GM21576 (cell line): Measurements from ENCODE around the gene RGS9.
"Not testable (repeated sequence)": the region's sequence is repeated elsewhere in the genome, so short reads cannot be mapped to it uniquely, and the experiment has no call there.

Experiments
- ATAC-seq: cut with Tn5 transposase; IDR thresholded peaks from one replicate; pipeline ENCODE4 v1.9.1; 2021; ENCODE audit warnings: mild to moderate bottlenecking, moderate library complexity; ENCODE audit not compliant: unreplicated experiment

Gene RGS9

GRCh38 chr17:65155622-65156021 lies 18.5 kb downstream of the RGS9 start:
- ATAC-seq = peak; percentile 31

DNA sequence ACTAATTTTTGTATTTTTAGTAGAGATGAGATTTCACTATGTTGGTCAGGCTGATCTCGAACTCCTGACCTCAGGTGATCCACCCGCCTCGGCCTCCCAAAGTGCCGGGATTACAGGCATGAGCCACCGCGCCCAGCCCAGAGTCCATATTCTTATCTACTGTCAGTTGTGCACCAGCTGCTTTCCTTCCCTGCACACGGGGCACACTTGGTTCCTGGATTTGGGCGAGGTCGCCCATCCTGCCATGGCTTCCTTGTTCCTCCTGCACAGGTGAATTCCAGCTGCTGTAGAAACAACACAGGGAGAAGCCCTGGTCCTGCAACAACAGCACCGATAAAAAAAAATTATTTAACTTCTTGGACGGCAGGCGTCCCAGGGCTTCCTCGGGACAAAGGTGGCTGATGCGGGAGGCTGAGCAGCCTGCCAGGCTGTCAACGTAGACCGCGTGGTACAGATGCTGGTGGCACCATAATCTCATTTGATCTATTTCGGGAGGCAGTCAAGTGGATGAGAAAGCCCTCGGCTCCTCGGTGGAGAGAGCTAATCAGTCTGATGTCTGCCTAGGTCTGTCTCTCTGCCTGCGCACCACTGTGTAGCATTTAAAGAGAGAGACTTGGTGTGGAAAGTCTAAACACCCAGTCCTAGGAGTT lies 19.1 kb downstream of the RGS9 start:
- no peak for ATAC-seq

DNA sequence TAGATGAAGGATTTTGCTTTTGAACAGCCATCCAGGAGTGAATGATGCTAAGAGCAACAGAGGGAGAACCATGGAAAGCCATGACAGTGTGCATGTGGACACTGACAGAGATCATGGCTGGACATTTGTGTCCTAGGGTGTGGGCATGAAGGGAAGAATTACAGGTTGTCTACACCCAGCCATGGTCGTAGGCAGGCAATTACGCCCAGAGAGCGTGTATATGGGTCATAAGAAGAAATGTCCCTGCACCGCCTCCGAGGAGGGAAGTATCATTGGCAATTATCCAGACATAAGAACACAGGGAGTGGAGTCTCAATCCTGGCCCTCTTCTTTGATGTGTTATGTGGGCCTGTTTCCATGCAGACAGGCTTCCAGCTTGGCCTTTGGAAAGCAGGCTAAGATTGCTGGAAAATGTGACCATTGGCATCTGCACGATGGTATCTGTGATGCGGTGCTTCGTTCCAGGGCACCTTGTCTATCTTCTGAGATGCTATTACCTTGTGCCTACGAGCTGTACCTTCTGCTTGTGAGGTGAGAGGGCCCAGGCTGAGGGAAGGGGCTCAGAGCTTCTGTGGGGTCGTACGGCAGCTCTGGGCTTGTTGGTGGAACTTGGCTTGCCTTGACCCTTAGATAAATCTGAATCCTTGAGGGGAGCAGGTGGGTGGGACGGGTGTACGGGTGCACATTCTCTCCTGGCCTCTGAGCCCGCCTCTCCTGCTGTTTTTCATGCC lies 19.8 kb downstream of the RGS9 start:
- no peak for ATAC-seq

GRCh38 chr17:65158041-65158440 lies 20.9 kb downstream of the RGS9 start:
- ATAC-seq = no peak

DNA sequence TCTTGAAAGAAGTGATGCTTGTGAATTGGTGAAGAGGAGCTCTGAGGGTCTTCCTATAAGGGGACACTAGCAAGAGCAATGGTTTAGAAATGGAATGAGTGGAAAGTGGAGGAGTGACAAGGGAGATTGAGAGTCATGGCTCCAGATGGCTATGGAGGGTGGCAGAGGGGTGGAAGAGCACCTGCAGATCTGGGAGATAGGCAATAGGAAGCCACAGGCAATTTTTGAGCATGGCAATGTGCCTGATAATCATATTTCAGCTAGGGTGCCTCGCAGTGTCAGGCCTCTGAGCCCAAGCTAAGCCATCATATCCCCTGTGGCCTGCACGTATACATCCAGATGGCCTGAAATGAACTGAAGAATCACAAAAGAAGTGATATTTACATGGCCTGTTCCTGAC lies 21.5 kb downstream of the RGS9 start:
- no peak for ATAC-seq

- no peak for ATAC-seq
These were observed 23.3 kb downstream of the RGS9 start for GRCh38 chr17:65160516-65160915.

DNA sequence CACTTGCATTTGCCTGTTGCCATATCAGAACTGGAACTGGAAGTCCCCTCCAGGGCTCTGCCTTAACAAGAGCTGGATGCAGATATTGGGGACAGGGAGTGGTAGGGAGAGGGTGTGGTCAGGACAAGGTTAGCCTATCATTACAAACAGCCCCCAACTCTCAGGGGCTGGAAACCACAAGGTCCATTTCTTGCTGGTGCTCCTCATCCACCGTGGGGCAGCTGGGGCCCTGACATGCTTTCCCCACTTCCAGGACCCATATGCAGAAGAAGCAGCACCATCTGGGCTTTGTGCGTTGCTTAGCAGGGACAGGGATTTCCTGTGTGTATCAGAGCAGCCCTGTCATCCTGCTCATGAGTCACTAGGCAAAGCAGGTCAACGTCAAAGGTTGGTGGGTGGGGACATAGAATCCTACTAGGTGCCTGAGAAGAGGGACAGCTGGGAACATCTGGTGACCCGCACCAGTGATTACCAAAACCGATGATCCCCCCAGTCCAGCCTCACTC lies 26.9 kb downstream of the RGS9 start:
- ATAC-seq = peak; percentile 97

DNA sequence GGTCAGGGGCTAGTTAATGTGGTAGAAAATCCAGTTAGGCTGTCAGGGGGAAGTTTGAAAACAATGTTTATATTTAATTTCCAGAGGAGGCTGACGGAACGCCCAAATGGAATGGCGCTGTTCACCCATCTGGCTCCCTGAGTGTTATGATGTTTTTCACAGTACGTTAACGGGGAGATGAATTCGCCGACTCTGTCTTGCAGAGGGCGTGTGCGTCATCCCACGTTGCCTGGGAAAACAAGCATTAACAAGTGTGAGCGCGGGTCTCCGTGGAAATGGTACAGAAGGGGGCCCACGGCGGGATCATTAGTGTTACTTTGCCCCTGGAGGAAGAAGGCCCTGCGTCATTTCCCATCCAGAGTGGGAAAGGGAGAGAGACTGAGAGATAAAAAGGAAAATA lies 29.6 kb downstream of the RGS9 start:
- ATAC-seq = no peak

DNA sequence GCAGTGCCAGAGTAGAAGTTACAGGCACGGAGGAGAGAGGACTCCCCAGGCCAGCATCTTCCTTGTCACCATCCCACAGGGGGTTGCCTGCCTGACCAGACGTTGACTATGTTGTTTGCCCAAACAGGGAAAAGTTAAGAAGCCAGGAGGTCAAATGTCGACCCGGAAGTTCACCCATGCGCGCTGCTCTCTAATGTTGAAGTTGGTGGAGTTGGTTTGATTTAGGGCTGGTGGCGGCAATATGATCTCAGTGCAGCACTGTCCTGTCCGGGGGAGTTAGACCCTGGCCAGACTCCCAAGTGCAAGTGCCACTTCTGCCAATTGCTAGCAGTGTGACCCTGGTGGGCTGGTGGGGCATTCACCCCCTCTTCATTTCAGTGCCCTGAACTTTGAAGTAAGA lies 30.4 kb downstream of the RGS9 start:
- no peak for ATAC-seq

DNA sequence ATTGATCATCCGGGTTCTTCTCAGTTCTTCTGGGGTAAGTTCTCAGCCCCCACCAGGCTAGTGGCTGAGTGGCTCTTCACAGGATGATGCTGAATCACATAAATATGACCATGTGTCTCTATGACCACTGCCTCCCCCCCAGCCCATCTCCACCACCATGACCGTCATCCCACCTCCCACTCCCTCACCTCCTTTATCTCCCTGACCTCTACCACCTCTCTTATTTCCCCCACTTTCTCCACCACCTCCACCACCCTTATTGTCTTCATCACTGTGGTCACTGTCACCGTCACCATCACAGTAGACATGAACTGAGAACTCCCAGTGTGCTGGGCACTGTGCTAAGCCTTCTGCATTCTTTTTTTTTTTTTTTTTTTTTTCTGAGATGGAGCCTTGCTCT lies 32.5 kb downstream of the RGS9 start:
- ATAC-seq = no peak

GRCh38 chr17:65170839-65171238 lies 33.7 kb downstream of the RGS9 start:
- ATAC-seq = no peak

GRCh38 chr17:65171752-65172151 lies 34.6 kb downstream of the RGS9 start:
- no peak for ATAC-seq

DNA sequence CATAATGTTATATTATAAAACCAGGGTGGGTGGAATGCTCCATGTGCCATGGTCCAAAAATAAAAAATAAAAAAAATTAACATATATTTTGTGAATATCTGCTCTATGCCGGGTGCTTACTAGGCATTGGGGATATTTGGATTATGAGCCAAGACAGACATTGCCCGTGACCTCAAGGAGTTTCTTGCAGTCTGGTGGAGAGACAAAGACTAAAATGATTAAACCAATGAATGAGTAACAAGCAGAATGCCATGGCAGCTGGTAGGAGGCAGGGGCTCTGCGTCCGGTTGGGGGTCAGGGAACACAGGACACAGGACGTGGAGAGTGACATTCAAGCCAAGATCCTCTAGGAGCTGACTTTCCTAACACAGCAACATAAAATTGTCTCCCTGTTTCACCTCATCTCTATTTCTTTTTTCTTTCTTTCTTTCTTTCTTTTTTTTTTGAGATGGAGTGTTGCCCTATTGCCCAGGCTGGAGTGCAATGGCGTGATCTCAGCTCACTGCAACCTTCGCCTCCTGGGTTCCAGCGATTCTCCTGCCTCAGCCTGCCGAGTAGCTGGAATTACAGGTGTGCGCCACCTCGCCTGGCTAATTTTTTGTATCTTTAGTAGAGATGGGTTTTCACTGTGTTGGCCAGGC lies 35.4 kb downstream of the RGS9 start:
- no peak for ATAC-seq

DNA sequence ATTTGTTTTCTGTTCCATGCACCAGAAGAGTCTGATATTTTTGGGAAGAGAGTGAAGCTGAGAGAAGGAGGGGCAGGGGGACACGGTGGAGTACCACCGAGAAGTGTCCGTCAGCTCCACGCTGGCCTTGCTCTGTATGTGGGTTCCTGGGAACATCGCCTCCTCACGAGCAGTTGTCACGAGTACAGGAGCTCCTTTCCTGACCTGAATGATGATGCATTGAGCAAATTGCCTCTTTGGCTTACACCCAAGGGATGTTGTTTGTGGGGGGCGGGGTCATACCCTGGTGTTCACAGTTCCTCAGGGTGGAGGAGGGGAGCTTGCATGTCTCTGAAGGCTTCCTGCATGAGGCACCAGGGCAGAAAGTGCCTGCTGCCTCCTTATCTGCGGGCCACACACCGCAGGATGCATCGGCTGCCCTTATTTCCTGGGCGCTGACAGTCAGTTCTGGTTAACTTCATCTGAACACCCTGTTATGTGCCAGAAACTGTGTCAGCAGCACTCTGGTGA lies 36.2 kb downstream of the RGS9 start:
- no peak for ATAC-seq

DNA sequence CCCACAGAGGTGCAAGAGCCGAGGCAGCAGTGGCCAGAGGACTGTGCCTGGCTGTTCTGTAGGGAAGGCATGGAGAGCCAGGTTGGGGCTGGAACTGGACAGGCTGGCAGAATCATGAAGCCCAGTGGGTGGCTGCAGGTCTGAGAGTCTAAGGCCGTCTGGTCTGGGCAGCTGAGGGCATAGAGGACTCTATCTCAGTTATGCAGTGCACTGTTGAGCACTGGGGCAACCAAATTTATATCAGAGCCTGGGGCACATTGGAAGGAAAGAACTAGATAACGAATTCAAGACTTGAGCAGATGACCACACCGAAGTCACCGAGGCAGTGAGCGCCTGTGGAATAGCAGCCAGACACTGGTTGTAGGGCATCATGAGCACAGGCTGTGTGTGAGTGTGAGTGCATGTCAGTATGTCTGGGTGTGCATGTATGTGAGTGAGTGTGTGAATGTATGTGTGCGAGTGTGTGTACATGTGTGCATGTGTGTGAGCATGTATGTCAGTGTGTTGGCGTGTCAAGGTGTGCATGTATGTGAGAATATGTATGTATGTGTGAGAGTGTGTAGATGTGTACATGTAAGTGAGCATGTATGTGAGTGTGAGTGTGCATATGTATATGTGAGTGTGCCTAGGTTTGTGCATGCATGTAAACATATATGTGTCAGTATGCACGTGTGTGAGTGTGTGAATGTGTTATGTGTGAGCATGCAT lies 37.0 kb downstream of the RGS9 start:
- ATAC-seq = no peak

- ATAC-seq = no peak
These were observed 37.8 kb downstream of the RGS9 start for GRCh38 chr17:65174974-65175373.

- ATAC-seq = no peak
These were observed 38.8 kb downstream of the RGS9 start for GRCh38 chr17:65175952-65176351.

GRCh38 chr17:65176646-65177409 lies 39.7 kb downstream of the RGS9 start:
- no peak for ATAC-seq

DNA sequence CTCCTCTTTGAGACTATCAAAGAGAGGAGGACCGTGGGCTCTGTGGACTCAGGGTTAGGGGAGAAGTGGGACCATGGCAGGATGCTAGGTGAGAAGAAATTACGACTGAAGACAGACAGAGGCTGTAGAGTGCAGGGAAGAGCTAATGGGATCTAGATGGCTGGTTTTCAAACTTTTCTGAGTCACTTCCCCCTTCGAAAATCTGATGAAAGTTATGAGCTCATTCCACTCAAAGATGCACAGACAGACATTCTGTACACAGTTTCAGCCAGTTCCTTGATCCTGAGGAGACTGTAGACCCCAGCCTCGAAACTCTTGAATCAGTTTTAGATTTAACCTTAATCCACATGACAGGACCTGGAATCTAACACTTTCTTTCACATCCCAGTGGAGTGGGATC lies 40.7 kb downstream of the RGS9 start:
- no peak for ATAC-seq

DNA sequence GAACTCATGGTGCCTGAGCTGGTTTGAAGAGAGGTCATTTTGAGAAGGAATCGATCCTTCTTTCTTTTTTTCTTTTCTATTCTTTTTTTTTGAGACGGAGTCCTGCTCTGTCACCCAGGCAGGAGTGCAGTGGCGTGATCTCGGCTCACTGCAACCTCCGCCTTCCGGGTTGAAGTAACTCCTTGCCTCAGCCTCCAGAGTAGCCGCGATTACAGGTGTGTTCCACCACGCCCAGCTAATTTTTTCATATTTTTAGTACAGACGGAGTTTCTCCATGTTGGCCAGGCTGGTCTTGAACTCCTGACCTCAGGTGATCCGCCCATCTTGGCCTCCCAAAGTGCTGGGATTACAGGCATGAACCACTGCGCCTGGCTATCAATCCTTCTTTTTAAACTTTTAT lies 43.1 kb downstream of the RGS9 start:
- not testable (repeated sequence) for ATAC-seq
